HuH-7.5 (cell line): ENCODE measurements around the gene MTERF2.

Experiments used
- DNase-seq: peaks from one replicate; pipeline ENCODE4 v3.0.0; 2011; ENCODE audit warnings: low spot score

The MTERF2 gene

DNA sequence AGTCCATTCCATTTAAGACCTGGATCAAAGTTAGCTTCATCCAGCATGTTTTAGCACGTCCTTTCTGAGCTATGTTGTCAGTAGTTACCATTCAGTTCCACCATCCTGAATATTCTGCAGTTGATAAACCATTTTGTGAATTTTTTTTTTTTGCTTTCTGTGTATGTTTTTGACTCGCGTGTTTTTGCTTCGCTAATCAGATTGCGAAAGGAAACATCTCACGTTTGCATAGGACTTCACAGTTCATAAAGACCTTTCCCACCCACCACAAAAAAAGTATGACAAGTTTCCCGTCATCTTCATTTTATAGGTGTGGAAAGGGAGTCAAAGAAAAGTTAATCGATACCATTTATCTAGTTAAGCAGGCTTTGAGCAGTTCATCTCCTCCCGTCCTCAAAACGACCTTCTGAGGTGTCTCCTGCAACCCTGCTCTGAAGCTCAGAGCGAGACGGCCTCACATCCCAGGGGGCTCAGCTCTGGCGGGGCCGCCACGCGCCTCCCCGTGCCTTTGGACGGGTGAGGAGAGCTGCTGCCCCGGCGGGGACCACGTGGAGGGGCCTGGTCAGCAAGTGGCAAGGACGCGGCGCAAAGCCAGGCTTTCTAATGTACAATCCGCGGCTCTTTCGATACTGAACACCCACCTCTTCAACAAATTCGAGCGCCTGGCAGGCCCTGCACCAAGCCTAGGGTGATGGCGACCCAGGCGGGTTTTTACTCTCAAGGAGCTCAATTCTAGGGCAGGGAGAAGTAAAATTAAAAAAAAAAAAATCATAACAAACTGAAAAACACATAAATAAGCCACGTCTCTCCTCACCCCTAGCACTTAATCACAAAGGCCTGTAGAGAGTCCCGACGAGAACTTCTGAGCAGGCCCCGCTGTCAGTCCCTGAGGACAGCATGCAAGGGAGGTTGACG lies 32.2 kb downstream of the MTERF2 start:
- no peak for DNase-seq

DNA sequence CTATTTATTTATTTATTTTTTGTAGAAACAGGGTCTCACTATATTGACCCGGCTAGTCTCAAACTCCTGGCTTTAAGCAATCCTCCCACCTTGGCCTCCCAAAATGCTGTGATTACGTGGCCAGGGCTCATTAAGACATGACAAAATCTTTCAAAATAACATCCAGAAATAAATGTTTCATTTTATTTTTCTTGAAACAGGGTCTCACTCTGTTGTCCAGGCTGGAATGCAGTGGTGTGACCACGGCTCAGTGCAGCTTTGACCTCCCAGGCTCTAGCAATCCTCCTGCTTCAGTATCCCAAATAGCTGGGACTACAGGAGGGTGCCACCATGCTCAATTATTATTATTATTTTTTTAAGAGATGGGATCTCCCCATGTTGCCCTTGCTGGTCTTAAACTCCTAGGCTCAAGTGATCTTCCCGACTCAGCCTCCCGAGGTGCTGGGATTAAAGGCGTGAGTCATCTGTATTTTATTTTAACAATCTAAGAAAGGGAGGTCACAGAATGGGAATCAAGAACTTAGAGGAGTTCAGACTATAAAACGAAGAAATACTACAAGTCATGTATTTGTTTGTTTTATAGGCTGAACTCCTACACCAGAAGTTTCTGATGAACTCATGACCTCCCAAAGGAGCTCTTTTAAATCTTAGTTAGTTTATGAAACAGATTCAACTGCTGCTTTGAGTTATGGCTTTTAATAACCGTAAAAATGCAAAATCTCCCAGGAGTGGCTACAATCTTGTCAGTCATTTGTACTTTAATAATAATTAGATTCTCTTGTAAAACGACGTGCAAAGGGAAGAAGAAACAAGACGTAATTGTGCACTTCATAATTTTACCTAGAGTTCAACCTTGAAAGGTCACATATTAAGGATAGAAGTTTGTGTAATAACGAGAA lies 33.3 kb downstream of the MTERF2 start:
- DNase-seq: no peak

DNA sequence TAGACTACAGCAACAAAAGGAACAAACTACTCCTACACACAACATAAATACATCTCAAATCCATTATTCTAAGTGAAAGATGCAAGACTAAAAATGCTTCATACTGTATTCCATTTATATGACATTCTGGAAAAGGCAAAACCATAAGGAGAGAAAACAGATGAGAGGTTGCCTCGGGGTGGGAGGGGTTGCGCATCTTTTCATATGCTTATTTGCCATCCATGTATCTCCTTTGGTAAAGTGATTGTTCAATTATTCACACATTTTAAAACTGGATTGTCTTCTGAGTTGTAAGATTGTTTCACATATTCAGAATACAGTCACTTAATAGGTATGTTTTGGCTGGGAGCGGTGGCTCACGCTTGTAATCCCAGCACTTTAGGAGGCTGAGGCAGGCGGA lies 36.4 kb downstream of the MTERF2 start:
- DNase-seq: no peak

DNA sequence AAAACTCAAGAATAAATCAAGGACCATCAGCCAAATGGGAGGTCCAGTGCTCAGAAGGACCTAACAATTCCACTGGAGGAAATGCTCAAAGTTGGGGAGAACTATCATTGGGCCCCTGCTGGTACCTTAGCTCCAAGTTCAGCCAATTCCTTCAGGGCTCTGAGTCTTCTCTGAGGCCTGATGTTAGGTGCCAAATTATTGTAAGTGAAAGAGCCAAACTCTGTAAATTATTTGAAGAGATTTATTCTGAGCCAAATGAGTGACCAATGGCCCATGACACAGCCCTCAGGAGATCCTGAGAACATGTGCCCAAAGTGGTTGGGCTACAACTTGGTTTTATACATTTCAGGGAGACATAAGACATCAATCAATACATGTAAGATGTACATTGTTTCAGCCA lies 39.5 kb downstream of the MTERF2 start:
- no peak for DNase-seq

DNA sequence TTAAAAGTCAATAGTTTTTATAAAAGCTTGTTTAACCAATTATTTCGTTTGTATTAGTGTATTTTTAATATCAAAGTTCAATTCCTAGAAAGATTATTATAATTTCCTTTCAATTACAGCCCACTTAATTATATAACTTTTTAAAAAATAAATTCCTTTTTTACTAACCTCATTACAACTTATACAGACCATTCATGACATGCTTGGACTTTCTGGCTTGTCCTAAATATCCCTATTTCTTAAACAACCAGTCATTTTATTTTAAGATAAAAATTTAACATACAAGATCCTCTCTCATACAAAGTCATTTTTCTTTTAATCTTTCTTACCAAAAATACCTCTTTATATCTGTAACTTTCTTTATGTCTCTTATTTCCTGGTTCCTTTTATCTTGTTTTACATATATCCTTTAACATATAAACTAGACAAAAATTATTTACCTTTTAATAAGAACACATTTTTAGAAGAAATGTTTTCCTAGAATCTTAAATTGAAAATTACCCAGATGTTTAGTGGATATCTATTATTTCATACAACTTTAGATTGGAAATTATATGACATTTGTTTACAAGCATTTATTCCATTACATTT lies 41.6 kb downstream of the MTERF2 start:
- no peak for DNase-seq

DNA sequence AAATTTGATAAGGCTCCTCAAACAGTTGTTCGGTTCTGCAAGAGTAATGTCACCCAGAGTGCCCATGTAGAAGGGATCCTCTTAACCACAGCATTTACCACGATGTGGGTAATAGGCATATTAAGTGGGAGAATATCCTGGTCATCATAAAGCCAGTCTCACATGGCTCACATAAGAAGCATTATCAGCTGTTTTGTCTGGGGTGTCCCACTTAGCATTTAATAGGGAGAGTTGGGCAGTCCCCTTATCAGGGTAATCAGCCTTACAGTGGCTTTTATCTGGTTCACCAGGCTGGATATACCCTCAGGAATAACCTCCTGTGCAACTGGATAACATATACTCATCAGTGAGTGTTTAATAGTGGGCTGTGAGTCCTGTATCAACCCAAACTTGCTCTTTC lies 44.2 kb downstream of the MTERF2 start:
- no peak for DNase-seq

DNA sequence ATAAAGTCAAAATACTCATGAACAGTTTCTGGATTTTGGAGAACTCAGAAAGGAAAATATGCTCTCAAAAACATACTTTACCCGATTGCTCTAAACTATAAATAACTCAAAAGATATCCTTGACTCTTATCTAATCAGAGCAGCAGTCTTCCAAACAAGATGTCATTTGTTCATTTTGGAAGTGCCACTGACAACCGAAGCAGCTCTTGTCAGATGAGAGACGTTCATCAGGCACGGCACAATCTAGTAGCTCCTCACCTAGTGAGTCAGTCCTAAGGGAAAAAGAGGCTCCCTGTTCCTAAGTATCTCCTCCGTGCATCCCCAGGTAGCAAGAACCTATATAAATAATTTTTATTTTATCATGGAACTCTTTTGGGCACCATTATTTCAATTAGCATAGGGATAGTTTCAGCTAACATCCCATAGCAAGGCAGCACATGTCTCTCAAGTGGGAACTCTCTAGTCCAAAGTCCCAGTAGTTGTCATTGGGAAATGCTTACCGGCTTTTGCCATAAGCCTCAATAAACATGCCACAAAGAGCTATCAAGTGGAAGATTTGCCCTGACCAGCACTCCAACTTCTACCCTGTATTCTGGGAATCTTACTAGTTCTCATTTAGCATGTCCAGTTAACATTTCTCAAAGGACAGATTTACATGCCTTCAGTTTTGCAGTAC lies 45.3 kb downstream of the MTERF2 start:
- DNase-seq: no peak

DNA sequence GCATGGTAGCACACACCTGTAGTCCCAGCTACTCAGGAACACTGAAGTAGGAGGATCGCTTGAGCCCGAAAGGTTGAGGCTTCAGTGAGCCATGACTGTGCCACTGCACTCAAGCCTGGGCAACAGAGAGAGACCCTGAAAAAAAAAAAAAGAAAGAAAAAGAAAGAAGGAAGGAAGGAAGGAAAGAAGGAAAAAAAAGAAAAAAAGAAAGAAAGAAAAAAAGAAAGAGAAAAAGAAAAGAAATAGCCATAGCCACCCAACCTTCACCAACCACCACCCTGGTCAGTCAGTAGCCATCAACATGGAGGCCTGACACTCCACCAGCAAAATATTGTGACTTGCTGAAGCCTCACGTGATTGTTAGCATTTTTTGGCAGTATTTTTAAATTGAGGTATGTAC lies 52.7 kb downstream of the MTERF2 start:
- DNase-seq: no peak
